Measurements from ENCODE around the gene GBE1.
"Not testable (repeated sequence)": the region's sequence is repeated elsewhere in the genome, so short reads cannot be mapped to it uniquely, and the experiment has no call there.

The GBE1 gene

GRCh38 chr3:81760924-81761903 lies at the start of gene GBE1:
Gene GBE1, minus strand, starts transcription at chr3:81761645. Its CDS starts 128 bp downstream, at chr3:81761517.
- DNase-seq (ENCODE audit: low spot score), result peak; percentile 96

DNA sequence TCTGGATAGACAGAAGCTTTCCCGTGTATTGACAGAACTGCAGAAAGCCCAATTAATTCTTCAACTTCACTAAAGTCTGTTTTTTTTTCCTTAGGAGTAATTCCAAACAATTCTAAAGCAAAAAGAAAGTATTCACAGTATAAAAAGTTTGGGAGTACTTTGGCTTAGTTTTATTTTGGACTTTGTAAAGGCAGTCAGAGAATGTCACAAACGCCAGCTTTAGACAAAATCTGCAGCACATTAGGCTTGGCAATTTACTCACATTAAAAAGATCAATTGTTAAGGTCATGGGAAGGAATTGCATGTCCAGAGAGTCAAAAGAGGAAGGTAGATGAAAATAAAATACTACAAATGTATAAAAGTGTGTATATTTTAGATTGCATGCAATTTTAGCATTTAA lies 47.5 kb upstream of the GBE1 start:
- DNase-seq (ENCODE audit: low spot score), result no peak

GRCh38 chr3:81799403-81799802 lies 38.0 kb upstream of the GBE1 start:
- DNase-seq (ENCODE audit: low spot score), result no peak

GRCh38 chr3:81793410-81793809 lies 32.0 kb upstream of the GBE1 start:
- no peak for DNase-seq (ENCODE audit: low spot score)

GRCh38 chr3:81790117-81790516 lies 28.7 kb upstream of the GBE1 start:
- no peak for DNase-seq (ENCODE audit: low spot score)

DNA sequence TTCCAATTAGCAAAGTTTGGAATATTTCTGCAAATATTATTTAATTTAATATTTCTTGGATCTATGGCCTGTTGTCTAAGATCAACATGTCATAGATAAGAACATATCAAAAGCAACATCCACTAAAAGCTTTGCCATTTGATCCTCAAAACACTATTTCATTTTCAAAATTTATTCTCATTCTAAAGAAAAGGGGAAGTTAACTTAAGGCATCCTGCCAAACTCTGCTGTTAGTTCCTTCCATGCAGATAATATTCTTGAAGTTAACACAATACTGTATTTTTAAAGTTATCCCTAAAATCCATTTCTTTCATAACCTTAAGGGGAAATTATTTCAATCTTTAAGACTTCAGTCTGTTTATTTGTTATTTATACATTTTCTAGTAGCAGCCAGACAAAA lies 28.2 kb upstream of the GBE1 start:
- DNase-seq (ENCODE audit: low spot score), result no peak

DNA sequence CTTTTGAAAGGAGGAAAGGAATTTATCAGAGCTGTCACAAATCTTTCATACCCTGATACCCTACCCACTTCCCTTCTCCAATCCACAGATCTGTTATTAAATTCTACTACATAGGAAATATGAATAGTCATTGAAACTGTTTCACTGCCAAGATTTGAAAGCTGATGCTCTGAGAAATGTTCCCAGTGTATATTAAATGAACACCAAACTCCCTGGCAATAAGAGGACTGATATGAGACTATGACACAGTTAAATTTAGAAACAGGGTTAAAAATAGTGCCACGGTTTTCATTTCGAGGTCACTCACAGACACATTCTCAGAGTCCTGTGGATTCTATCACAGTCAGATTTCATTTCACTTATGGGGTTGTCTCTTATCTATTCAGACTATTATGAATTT lies 27.2 kb upstream of the GBE1 start:
- DNase-seq (ENCODE audit: low spot score), result no peak

DNA sequence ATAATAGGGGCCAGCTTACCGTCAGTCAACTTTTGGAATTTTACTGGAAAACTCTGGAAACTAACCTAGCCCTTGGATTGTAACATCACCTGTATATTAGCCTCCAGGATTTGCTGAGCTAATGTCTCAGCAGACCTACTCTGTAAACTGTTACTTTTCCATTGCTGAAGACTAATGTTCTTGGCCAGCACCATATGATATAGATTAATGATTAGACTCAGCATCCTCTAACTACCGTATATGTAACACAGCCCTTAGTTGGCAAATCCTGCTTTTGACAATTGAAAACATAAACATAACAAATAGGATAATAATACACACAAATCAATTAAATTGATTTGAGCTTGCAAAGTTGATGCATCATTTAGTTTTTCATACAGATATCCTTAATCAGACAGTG lies 26.6 kb upstream of the GBE1 start:
- no peak for DNase-seq (ENCODE audit: low spot score)

GRCh38 chr3:81782585-81782984 lies 21.1 kb upstream of the GBE1 start:
- DNase-seq (ENCODE audit: low spot score), result no peak

- DNase-seq (ENCODE audit: low spot score), result no peak
Measured at GRCh38 chr3:81778678-81779182, 17.3 kb upstream of the GBE1 start.

DNA sequence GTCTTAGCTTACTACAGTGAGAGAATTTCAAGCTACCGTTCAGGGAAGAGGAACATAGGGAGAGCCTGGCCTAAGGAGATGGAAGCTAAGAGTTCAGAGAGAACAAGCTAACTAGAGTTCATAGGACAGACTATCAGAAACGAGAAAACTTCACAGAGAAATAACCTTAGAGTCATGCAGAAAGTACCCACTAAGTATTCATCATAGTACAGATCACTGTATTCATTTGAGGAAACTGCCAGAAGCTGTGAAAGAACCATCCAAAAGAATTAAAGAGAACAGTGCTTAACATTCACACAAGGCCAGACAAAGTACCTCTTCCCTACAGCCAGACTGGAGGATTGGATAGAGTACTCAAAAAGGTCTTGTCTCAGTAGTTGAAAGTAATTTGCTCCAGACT lies 15.2 kb upstream of the GBE1 start:
- no peak for DNase-seq (ENCODE audit: low spot score)

- DNase-seq (ENCODE audit: low spot score), result no peak
Measured at GRCh38 chr3:81770710-81771109, 9.3 kb upstream of the GBE1 start.

- no peak for DNase-seq (ENCODE audit: low spot score)
Measured at GRCh38 chr3:81769299-81769698, 7.9 kb upstream of the GBE1 start.

- DNase-seq (ENCODE audit: low spot score), result not testable (repeated sequence)
Measured at GRCh38 chr3:81767250-81767859, 5.9 kb upstream of the GBE1 start.

DNA sequence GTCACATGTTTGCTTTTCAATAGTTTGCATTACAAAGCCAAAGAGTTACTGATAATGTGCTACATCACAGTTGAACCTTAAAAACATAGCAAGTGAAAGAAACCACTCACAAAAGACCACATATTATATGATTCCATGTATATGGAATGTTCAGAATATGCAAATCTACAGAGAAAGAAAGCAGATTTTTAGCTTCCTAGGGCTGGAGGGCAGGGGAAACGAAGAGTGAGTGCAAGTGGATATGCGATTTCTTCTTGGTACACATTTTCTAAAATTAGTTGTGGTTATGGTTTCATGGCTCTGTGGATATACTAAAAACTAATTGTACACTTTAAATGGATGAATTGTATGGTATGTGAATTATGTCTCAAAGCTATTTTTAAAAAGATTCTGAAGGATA lies 4.0 kb upstream of the GBE1 start:
- DNase-seq (ENCODE audit: low spot score), result no peak

GRCh38 chr3:81764665-81765064 lies 3.2 kb upstream of the GBE1 start:
- no peak for DNase-seq (ENCODE audit: low spot score)

GRCh38 chr3:81764002-81764401 lies 2.6 kb upstream of the GBE1 start:
- no peak for DNase-seq (ENCODE audit: low spot score)

GRCh38 chr3:81763001-81763400 lies 1.6 kb upstream of the GBE1 start:
- no peak for DNase-seq (ENCODE audit: low spot score)

- DNase-seq (ENCODE audit: low spot score), result peak; percentile 14
Measured at GRCh38 chr3:81761904-81762580, 597 bp upstream of the GBE1 start.

GRCh38 chr3:81760215-81760614 lies 1.2 kb downstream of the GBE1 start:
- no peak for DNase-seq (ENCODE audit: low spot score)

GRCh38 chr3:81758771-81759170 lies 2.7 kb downstream of the GBE1 start:
- not testable (repeated sequence) for DNase-seq (ENCODE audit: low spot score)

GRCh38 chr3:81758275-81758674 lies 3.2 kb downstream of the GBE1 start:
- no peak for DNase-seq (ENCODE audit: low spot score)
